Sigmoid colon (tissue), 7 donors: ENCODE measurements around the gene JAKMIP2. TPM values are rescaled to one million over a fixed set of nuclear protein-coding genes. Genes with fewer than 3 reads are reported as not detected.

Experiments
- DNase-seq: peaks from one replicate; pipeline ENCODE4 v3.0.0-alpha.2; 2019
- H3K27ac ChIP-seq, 4 donors: fragments of 200-600 bp; sonication (generic); one replicate each; pipeline ENCODE4 v1.5.1; 2016 to 2019; ENCODE audit warnings: mild to moderate bottlenecking in 1 of 4
- H3K27me3 ChIP-seq, 3 donors: fragments of 200-600 bp; sonication (generic); one replicate each; pipeline ENCODE4 v1.5.1; 2019; ENCODE audit warnings: mild to moderate bottlenecking in 1 of 3
- H3K36me3 ChIP-seq, 4 donors: fragments of 200-600 bp; sonication (generic); one replicate each; pipeline ENCODE4 v1.5.1; 2016 to 2019
- H3K4me1 ChIP-seq, 4 donors: fragments of 200-600 bp; sonication (generic); one replicate each; pipeline ENCODE4 v1.5.1; 2017 to 2019
- H3K4me3 ChIP-seq, 4 donors: fragments of 200-600 bp; sonication (generic); one replicate each; pipeline ENCODE4 v1.5.1; 2017 to 2019; ENCODE audit warnings: mild to moderate bottlenecking in 2 of 4, moderate library complexity in 1 of 4
- H3K9me3 ChIP-seq, 4 donors: fragments of 200-600 bp in 3 of 4; sonication (generic) in 3 of 4; one replicate each; pipeline versions ENCODE4 v1.5.1 to v1.6.1; 2013 to 2019
- EP300 ChIP-seq, 4 donors: sonication (generic); formaldehyde crosslinking; IDR thresholded peaks; one replicate each; pipeline ENCODE4 v1.6.1; 2017; ENCODE audit warnings: antibody characterized with exemption in 4 of 4
- POLR2A ChIP-seq, 2 donors: fragments of 450-650 bp; IDR thresholded peaks; one replicate each; pipeline ENCODE4 v1.6.1; 2016; ENCODE audit warnings: antibody characterized with exemption in 2 of 2, mild to moderate bottlenecking in 2 of 2, moderate library complexity in 2 of 2
- POLR2AphosphoS5 ChIP-seq, 4 donors: sonication (generic); formaldehyde crosslinking; IDR thresholded peaks; one replicate each; pipeline ENCODE4 v1.6.1; 2017; ENCODE audit warnings: antibody characterized with exemption in 4 of 4
- WGBS, 2 donors: extraction: QIAGEN DNeasy Blood & Tissue Kit; methylation state at CpG; one replicate each; pipeline ENCODE4 v1.1.7; 2013; 5-methylcytosine and 5-hydroxymethylcytosine counted together
- intact Hi-C: fragments of 100-400 bp; cut with DNase I; formaldehyde crosslinking; loops from one replicate; pipeline ENCODE4 v1.15.1; 2023
- polyA plus RNA-seq, 3 donors: library from polyadenylated mRNA; stranded (reverse); fragments of 200-250 nt; gene quantifications; one replicate each; pipeline ENCODE4 v1.2.3, GENCODE V29; 2013
- total RNA-seq, 4 donors: library from RNA; depleted of rRNA; stranded (reverse); fragments of >200 nt; gene quantifications; one replicate each; pipeline ENCODE4 v1.1.0, GENCODE V29; 2016
- TF ChIP-seq, protein P1 (sequence below), 4 experiments: fragments of 450-650 bp in 3 of 4; fragments of 200-600 bp in 1 of 4; IDR thresholded peaks; one replicate each; pipeline ENCODE4 v1.5.1; 2016 to 2019; ENCODE audit warnings: antibody characterized with exemption in 4 of 4, mild to moderate bottlenecking in 3 of 4, moderate library complexity in 2 of 4
- donor health status: healthy with polysubstance abuse.
- donor health status: Bipolar disorder and iron deficiency.
- donor health status: healthy.

JAKMIP2 gene
- total and polyA plus RNA-seq, 7 donors: under 0.01 to 8.9 (median 2.8) TPM; not detected in 1

DNA sequence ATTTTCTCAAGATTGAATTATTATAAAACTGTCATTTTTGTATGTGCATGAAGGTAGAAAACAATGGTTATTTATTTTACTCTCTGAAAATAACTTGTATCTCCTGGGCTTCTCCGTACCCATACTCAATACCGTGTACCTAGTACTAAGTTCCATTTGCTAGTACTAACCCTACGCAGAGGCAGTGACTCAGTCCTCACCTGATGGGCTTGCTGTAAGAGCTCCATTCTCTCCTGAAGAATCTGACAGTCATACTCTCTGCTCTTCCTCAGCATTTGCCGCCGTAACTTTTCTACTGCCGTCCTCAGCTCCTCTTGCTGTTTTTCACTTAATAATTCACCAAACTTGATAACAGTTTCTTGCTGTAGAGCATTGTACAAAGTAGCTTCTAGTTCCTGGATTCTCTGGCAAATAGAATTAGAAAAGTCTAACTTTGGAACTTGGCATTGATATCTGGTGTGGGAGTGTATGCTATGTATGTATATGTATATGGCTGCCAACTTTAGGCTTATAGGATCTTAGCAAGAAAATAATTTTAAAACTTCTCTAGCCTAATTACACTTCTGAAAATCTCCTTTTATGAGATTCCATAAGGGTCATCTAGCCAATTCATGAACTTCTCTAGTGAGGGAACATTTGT is 164.7 kb downstream of the JAKMIP2 start:
- intact Hi-C loops: no loop called here

DNA sequence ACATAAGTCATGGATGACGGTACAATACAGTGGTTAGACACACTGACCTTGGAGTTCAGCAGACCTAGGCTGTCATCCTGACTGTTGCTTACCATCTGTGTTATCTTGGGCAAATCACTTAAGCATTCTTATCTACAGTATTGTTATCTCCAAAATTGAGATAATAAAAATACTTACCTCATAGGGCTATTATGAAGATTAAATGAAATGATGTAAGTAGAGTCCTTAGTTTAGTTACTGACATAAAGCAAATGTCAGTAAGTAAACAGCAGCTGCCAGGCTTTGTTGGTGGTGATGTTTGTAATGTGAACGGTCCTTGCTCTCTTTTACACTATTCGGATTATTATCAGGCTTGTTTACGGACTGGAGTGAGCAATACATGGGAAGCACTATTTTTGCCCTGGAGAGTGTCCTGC is 165.3 kb downstream of the JAKMIP2 start:
- no peaks in the 10 kb centered on the region for H3K27me3 ChIP-seq
- no peak for TF ChIP-seq POLR2AphosphoS5 (IDR thresholded peaks at IDR 0.05)
- TF ChIP-seq, protein P1, sequence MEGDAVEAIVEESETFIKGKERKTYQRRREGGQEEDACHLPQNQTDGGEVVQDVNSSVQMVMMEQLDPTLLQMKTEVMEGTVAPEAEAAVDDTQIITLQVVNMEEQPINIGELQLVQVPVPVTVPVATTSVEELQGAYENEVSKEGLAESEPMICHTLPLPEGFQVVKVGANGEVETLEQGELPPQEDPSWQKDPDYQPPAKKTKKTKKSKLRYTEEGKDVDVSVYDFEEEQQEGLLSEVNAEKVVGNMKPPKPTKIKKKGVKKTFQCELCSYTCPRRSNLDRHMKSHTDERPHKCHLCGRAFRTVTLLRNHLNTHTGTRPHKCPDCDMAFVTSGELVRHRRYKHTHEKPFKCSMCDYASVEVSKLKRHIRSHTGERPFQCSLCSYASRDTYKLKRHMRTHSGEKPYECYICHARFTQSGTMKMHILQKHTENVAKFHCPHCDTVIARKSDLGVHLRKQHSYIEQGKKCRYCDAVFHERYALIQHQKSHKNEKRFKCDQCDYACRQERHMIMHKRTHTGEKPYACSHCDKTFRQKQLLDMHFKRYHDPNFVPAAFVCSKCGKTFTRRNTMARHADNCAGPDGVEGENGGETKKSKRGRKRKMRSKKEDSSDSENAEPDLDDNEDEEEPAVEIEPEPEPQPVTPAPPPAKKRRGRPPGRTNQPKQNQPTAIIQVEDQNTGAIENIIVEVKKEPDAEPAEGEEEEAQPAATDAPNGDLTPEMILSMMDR (IDR thresholded peaks at IDR 0.05): no peak
- no peak for TF ChIP-seq EP300 (IDR thresholded peaks at IDR 0.05)
- no peak for TF ChIP-seq POLR2A (IDR thresholded peaks at IDR 0.05)
- no peaks in the 10 kb centered on the region for H3K36me3 ChIP-seq
- WGBS, 2 donors: 22 to 82% methylated on average over 4 of the region's 4 CpGs
- H3K4me3 ChIP-seq: no peak overlapping the region
- H3K4me1 ChIP-seq: no peaks in the 10 kb centered on the region
- no peak overlapping the region for H3K27ac ChIP-seq
- DNase-seq: no peak
- intact Hi-C loops: no loop called here
- no peaks in the 10 kb centered on the region for H3K9me3 ChIP-seq

More for the DNA sequence above, 164.7 kb downstream of the JAKMIP2 start:
- no peak for DNase-seq
- H3K4me1 ChIP-seq: no peaks in the 10 kb centered on the region
- no peaks in the 10 kb centered on the region for H3K9me3 ChIP-seq
- no peaks in the 10 kb centered on the region for H3K36me3 ChIP-seq
- H3K4me3 ChIP-seq: no peak overlapping the region
- no peaks in the 10 kb centered on the region for H3K27me3 ChIP-seq
- TF ChIP-seq, protein P1 (IDR thresholded peaks at IDR 0.05): no peak
- TF ChIP-seq POLR2AphosphoS5 (IDR thresholded peaks at IDR 0.05) (no peak), EP300 (IDR thresholded peaks at IDR 0.05) (no peak), POLR2A (IDR thresholded peaks at IDR 0.05) (no peak)
- WGBS, 2 donors: 89 to 90% methylated on average over 6 of the region's 6 CpGs
- no peak overlapping the region for H3K27ac ChIP-seq

DNA sequence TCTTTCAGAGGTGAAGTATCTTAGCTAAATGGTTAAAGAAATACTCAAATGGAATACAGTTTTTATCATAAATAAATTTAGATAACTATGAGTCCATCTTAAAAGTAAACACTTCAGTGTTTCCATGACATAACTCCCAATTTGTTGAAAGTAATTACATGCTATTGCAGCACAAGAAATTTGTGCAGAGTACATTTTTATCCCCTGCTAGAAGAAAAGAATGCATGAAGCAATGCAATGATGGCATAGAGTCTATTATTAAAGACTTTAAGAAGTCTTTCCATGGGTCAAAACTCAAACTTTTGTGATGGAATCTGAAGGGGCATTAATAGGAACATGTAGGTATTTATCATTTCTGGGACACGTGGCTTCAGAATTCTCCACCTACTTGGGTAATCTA is 166.1 kb downstream of the JAKMIP2 start:
- Histone ChIP-seq H3K9me3 (no peaks in the 10 kb centered on the region), H3K27me3 (no peaks in the 10 kb centered on the region), H3K27ac (no peak overlapping the region), H3K4me1 (no peaks in the 10 kb centered on the region), H3K4me3 (no peak overlapping the region), H3K36me3 (no peaks in the 10 kb centered on the region)
- TF ChIP-seq POLR2A (IDR thresholded peaks at IDR 0.05) (no peak), EP300 (IDR thresholded peaks at IDR 0.05) (no peak), POLR2AphosphoS5 (IDR thresholded peaks at IDR 0.05) (no peak)
- TF ChIP-seq, protein P1 (IDR thresholded peaks at IDR 0.05): no peak
- 33 to 73% methylated on average over 1 of the region's 1 CpG for WGBS, 2 donors
- no peak for DNase-seq
- intact Hi-C loops: no loop called here

DNA sequence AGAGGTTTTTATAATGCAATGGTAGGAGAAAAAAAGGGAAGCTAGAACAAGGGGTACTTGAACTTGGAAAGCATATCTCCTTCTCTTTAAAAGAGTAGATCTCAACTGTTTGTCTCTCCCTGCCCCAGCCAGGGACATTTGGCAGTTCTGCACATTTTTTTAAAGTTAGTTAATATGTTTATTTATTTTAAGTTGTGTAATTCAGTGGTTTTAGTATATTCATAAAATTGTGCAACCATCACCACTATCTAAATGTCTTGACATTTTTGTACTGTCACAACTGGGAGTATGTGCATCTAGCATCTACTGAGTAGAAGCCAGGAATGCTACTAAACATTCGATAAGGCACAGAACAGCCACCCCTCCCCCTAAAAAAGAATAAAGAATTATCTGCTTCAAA is 169.2 kb downstream of the JAKMIP2 start:
- intact Hi-C loops: no loop called here
- 72 to 76% methylated on average over 1 of the region's 1 CpG for WGBS, 2 donors
- Histone ChIP-seq H3K36me3 (no peaks in the 10 kb centered on the region), H3K4me3 (no peak overlapping the region), H3K27ac (no peak overlapping the region), H3K27me3 (no peaks in the 10 kb centered on the region), H3K9me3 (no peaks in the 10 kb centered on the region), H3K4me1 (no peaks in the 10 kb centered on the region)
- no peak for TF ChIP-seq POLR2A (IDR thresholded peaks at IDR 0.05)
- no peak for TF ChIP-seq POLR2AphosphoS5 (IDR thresholded peaks at IDR 0.05)
- TF ChIP-seq, protein P1 (IDR thresholded peaks at IDR 0.05): no peak
- TF ChIP-seq EP300 (IDR thresholded peaks at IDR 0.05): no peak
- no peak for DNase-seq

DNA sequence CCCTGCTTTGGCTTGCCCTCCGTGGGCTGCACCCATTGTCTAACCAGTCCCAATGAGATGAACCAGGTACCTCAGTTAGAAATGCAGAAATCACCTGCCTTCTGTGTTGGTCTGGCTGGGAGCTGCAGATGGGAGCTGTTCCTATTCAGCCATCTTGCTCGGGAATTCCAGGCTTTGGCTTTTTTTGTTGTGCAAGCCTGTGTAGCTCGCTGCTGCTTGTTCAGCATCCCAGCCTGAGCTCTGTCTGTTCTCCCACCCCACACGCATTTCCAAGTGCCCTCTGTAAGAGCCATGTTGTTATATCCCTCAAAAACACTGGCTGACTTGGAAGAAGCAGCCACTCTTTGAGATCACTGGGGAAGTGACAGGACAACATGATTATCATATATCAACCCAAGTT is 171.0 kb downstream of the JAKMIP2 start:
- WGBS, 2 donors: 72 to 82% methylated on average over 4 of the region's 4 CpGs
- H3K27ac ChIP-seq: no peak overlapping the region

More for the DNA sequence above, 171.0 kb downstream of the JAKMIP2 start:
- Histone ChIP-seq H3K36me3 (no peaks in the 10 kb centered on the region), H3K4me3 (no peak overlapping the region), H3K4me1 (no peaks in the 10 kb centered on the region), H3K9me3 (no peaks in the 10 kb centered on the region), H3K27me3 (no peaks in the 10 kb centered on the region)
- TF ChIP-seq, protein P1 (IDR thresholded peaks at IDR 0.05): no peak
- DNase-seq: no peak
- intact Hi-C loops: no loop called here
